HK-2 (cell line): ENCODE data around the gene CTNNBL1.

Experiments used
- DNase-seq: peaks from one replicate; pipeline ENCODE4 v3.0.0-alpha.2; 2018; ENCODE audit not compliant: unreplicated experiment

CTNNBL1 gene

GRCh38 chr20:37777012-37777950 is 83.5 kb downstream of the CTNNBL1 start:
- DNase-seq, result no peak

- no peak for DNase-seq
These were observed 84.3 kb downstream of the CTNNBL1 start for GRCh38 chr20:37777988-37778659.

GRCh38 chr20:37781626-37782025 is 87.8 kb downstream of the CTNNBL1 start:
- DNase-seq, result no peak

- DNase-seq, result no peak
These were observed 92.2 kb downstream of the CTNNBL1 start for GRCh38 chr20:37786043-37786442.

GRCh38 chr20:37789408-37789807 is 95.6 kb downstream of the CTNNBL1 start:
- DNase-seq, result no peak

GRCh38 chr20:37790900-37791299 is 97.1 kb downstream of the CTNNBL1 start:
- DNase-seq, result no peak

GRCh38 chr20:37796121-37796520 is 102.3 kb downstream of the CTNNBL1 start:
- no peak for DNase-seq

- no peak for DNase-seq
These were observed 102.9 kb downstream of the CTNNBL1 start for GRCh38 chr20:37796733-37797132.

GRCh38 chr20:37797669-37798175 is 103.9 kb downstream of the CTNNBL1 start:
- no peak for DNase-seq

- DNase-seq, result no peak
These were observed 104.5 kb downstream of the CTNNBL1 start for GRCh38 chr20:37798312-37798711.

GRCh38 chr20:37800618-37801017 is 106.8 kb downstream of the CTNNBL1 start:
- no peak for DNase-seq

- no peak for DNase-seq
These were observed 108.1 kb downstream of the CTNNBL1 start for GRCh38 chr20:37801921-37802320.

GRCh38 chr20:37803438-37804307 is 109.8 kb downstream of the CTNNBL1 start:
- DNase-seq, result no peak

GRCh38 chr20:37804584-37805566 is 111.0 kb downstream of the CTNNBL1 start:
- DNase-seq, result no peak

- no peak for DNase-seq
These were observed 113.8 kb downstream of the CTNNBL1 start for GRCh38 chr20:37807471-37808232.

GRCh38 chr20:37808233-37809070 is 114.6 kb downstream of the CTNNBL1 start:
- DNase-seq, result no peak

- DNase-seq, result no peak
These were observed 116.2 kb downstream of the CTNNBL1 start for GRCh38 chr20:37810027-37810426.

- no peak for DNase-seq
These were observed 122.2 kb downstream of the CTNNBL1 start for GRCh38 chr20:37816003-37816402.

- DNase-seq, result no peak
These were observed 122.9 kb downstream of the CTNNBL1 start for GRCh38 chr20:37816726-37817125.
